Activated CD4-positive, CD25-positive, alpha-beta regulatory T cell (primary cell): ENCODE results near the gene KRTAP19-2.
"Not testable (repeated sequence)": the region's sequence is repeated elsewhere in the genome, so short reads cannot be mapped to it uniquely, and the experiment has no call there.

ENCODE experiments used
- DNase-seq, 4 experiments: peaks; one replicate each; lab custom pipeline; 2025; lab: John Stamatoyannopoulos, UW

KRTAP19-2 gene

DNA sequence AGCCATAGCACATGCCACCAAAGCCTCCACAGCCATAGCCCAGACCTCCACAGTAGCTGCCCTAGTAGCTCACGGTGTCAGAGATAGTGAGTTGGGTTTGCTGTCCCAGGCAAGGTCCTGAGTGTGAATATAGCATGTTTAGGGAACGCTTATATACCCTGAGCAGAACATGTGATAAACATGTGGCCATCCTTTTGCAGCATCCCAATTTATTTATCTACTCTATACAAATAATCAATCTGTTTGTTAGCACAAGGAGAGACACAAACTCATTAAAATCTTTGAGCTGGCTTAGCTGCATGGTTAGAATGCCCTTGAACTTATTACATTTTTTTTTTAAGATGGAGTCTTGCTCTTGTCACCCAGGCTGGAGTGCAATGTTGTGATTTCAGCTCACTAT lies at the start of gene KRTAP19-2:
TSS of gene KRTAP19-2 (minus strand) at position 101 of the 400 bp plus-strand sequence. CDS start at position 13, 88 bp downstream.
- DNase-seq = no peak

GRCh38 chr21:30518876-30519275 lies 31.6 kb upstream of the KRTAP19-2 start:
- DNase-seq = no peak

GRCh38 chr21:30515681-30516080 lies 28.4 kb upstream of the KRTAP19-2 start:
- no peak for DNase-seq

- DNase-seq = not testable (repeated sequence)
Measured at GRCh38 chr21:30505621-30506205, 18.5 kb upstream of the KRTAP19-2 start.

DNA sequence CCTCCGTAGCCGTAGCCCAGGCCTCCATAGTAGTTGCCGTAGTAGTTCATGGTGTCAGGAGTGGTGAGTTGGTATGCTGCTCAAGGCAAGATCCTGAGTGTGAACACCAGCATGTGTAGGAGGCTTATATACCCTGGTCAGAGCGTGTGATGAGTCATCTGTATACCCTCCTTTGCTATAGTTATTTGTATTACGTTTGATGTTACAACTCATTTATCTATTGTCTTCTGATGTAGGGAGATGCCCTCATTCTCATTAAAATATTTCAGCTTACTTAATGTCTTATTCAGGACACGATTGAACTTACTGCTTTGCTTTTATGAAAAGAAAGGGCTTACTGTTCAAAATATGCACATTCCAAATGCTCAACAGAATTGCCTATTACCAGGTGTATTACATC lies 14.8 kb upstream of the KRTAP19-2 start, which contains the start of gene KRTAP19-5:
TSS of gene KRTAP19-5 (minus strand) at position 101 of the 400 bp plus-strand sequence. CDS start at position 50, 51 bp downstream.
- DNase-seq = no peak

DNA sequence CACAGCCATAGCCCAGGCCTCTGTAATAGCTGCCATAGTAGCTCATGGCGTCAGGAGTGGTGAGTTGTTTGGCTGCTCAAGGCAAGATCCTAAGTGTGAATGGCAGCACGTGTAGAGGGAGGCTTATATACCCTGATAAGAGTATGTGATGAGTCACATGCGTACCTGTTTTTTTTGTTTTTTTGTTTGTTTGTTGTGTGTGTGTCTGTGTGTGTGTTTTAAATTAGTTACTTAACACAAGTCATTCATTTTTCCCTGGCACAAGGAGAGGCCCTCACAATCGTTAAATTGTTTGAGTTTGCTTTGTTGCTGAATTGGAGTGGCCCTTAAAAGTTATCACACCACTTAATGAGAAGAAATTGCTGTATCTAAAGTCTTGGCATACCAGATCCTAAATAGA lies 9.8 kb upstream of the KRTAP19-2 start, which contains the start of gene KRTAP19-4:
TSS of gene KRTAP19-4 (minus strand) at position 101 of the 400 bp plus-strand sequence. CDS start at position 46, 55 bp downstream.
- DNase-seq = no peak

DNA sequence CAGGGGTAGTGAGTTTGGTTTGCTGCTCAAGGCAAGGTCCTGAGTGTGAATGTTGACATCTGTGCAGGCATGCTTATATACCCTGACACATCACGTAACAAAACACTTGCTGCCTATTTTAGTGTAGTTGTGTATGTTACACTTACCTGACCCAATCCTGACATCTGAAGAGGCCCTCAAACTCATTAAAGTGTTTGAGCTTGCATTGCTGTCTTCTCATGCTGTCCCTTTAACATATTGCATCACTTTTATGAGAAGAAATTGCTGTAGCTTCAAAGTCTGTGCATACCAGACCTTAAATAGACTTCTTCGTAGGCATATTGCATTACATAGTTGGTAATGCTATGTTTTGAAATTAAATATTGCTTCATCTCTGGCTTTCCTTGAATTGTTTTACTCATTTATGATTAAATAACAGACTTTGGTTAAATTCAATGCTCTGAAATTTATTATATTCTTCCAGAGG lies 4.8 kb upstream of the KRTAP19-2 start, which contains the start of gene KRTAP19-3:
TSS of gene KRTAP19-3 (minus strand) at position 51 of the 466 bp plus-strand sequence. CDS start 56 bp downstream, outside the sequence.
- no peak for DNase-seq

- DNase-seq = no peak
Measured at GRCh38 chr21:30486180-30486579, 1.1 kb downstream of the KRTAP19-2 start.

- no peak for DNase-seq
Measured at GRCh38 chr21:30482130-30482529, 5.1 kb downstream of the KRTAP19-2 start.

DNA sequence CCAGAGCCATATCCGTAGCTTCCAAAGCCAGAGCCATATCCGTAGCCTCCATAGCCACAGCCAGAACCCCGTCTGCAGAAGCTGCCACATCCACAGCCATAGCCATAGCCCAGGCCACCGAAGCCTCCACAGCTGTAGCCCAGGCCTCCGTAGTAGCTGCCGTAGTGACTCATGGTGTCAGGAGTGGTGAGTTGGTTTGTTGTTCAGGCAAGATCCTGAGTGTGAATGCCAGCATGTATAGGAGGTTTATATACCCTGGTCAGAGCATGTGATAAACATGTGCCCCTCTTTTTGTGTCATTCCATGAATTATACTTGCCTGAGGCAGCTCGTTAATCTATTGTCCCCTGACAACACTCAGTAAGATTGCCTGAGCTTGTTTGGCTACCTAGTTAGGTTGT lies 7.1 kb downstream of the KRTAP19-2 start, which contains the start of gene KRTAP19-1:
TSS of gene KRTAP19-1 (minus strand) at position 223 of the 400 bp plus-strand sequence. CDS start at position 173, 50 bp downstream.
- DNase-seq = no peak

DNA sequence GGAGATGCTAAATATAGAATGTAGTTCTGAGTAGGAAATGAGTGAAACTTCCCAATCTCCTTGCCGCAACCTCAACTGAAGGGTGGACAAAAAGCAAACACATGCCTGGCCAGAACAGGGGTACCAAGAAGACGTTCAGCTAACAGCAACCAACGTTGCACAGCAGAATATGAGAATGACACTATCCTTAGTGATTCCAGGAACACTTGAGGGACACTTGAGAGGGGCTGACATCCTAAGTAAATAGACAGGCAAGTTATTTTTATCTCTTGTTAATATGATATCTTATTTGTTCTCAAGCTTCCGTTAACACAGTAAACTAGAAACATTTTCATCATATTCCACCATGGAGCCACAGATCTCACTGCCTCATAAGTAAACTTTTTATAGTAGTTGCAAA lies 8.0 kb downstream of the KRTAP19-2 start:
- no peak for DNase-seq

DNA sequence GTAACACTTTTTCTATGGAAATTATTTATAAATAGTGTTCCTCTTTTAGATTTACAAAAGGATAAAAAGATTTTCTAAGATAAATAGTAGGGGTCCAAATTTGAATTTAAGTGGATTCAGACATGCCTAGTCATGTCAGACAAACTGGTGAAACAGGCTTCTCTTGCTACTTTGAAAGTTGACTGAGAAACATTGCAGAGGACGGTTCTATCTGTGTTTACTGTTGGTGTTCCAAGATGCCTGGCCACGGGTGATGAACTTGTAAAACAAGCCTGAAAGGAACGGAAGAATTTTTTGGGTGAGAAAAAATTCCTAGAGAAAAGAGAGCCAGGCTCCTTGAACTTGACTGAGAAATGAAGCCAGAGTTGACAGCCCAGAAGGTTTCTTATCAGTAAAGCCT lies 9.2 kb downstream of the KRTAP19-2 start:
- no peak for DNase-seq

DNA sequence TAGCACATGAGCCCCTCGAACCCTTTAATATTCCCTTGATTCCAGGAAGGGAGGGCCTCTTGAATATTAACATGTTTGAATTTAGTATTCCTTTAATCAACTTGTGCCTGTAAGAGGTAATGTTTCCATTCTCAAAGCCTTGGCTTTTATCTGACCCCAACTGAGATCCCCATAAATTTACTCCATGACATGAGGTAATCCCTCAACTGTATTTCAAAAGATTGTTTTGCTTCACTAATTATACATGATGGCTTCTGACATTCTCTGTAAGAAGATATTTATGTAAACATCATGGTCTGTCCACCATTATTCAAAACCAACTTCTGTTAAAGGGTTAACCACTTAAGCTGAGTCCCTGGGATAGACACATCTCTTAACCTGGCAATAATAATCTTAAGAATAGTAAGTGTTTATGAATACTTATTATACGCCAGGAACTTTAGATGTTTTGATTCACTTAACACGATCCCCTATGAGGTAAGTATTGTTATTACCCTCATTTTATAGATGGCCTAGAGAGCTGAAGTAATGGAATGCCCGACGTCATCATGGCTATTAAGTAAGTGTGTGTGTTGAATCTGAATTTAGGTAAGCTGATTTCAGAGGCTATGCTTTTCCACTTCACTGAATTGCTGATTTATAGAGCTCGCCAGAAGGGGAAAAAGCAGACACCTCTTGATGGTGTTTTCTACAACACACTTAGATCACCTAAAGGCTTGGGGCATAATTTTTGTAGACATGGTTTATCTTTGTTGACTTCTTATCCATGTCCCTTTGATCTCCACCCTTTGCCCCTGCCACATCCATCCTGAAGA lies 18.1 kb downstream of the KRTAP19-2 start:
- DNase-seq = no peak

DNA sequence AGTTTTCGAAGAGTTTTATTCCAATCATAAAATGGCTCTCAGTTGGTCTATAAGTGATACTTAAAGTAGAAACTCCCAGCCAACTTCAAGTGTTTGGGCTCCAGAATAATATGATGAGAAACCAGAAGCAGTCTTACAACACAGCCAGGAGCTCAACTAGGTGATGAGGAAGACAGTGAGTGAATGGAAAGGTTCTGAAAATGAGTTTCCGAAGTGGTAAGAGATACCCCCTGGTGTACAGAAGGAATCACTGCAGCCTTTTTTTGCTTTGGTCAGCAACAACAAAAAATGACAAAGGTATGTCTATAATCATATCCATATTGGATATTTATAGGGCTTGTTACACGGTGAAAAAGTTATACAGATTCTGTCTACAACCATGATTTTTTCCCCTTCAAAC lies 23.5 kb downstream of the KRTAP19-2 start:
- no peak for DNase-seq

DNA sequence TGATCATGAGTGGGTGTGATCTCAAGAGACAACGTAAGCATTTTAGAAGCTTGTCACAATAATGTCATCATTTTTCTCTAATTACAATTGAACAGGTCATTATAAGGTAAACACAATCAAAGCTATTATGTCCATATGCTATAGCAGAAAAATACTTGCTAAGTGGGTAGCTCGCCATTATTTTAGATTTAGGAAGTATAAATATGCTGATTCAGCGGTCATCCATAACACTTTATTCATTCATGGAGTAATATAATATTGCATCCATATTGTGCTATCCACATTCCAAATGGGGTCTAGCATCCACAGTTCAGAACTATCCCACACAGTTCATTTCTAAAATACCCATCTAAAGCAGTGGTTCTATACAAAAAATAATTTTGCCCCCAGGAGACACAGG lies 38.7 kb downstream of the KRTAP19-2 start:
- DNase-seq = no peak

GRCh38 chr21:30447056-30447455 lies 40.2 kb downstream of the KRTAP19-2 start:
- DNase-seq = no peak

- DNase-seq = no peak
Measured at GRCh38 chr21:30444204-30444603, 43.0 kb downstream of the KRTAP19-2 start.

DNA sequence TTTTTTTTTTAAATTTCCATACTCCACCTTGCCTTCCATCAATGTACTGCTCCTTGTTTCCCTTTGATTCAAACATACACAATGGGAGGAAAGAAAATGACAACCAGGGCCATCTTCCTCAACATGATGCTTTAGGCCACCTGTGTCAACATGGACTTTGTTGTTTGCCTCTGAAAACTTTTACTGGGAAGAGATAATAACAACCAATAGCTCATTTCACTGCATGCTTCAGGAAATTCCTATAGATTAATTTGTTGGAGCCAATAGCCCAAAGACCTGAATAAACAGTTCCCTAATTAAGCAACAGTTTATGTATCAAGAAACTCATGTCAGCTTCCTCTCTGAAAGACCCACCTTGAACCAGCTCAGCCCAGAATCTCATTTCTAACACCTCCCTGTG lies 44.0 kb downstream of the KRTAP19-2 start:
- no peak for DNase-seq

GRCh38 chr21:30439975-30440374 lies 47.3 kb downstream of the KRTAP19-2 start, which contains the start of gene KRTAP15-1:
KRTAP15-1 (plus strand) TSS chr21:30440275; CDS start chr21:30440328, 53 bp downstream.
- no peak for DNase-seq
